Neuronal stem cell (in vitro differentiated cells): ENCODE results near the gene POLR3A.

Experiments used
- DNase-seq: peaks from one replicate; pipeline ENCODE4 v3.0.0-alpha.2; 2013; ENCODE audit warnings: low spot score
- H2AFZ ChIP-seq: one replicate; pipeline ENCODE4 v1.6.1; 2013; ENCODE audit warnings: mild to moderate bottlenecking, low read length, inconsistent platforms
- H2AK5ac ChIP-seq: 2 replicates; pipeline ENCODE4 v1.6.1; 2013; ENCODE audit warnings: low read depth, mild to moderate bottlenecking, inconsistent platforms, low read length, moderate library complexity, mixed read lengths
- H2BK120ac ChIP-seq: 2 replicates; pipeline ENCODE4 v1.6.1; 2013; ENCODE audit warnings: low read depth, mild to moderate bottlenecking, inconsistent platforms, low read length, moderate library complexity, mixed read lengths
- H2BK12ac ChIP-seq: one replicate; pipeline ENCODE4 v1.6.1; 2013; ENCODE audit warnings: low read length, inconsistent platforms
- H2BK15ac ChIP-seq: 2 replicates; pipeline ENCODE4 v1.6.1; 2013; ENCODE audit warnings: mild to moderate bottlenecking, low read length, inconsistent platforms, mixed read lengths
- H2BK5ac ChIP-seq: one replicate; pipeline ENCODE4 v1.6.1; 2013; ENCODE audit warnings: inconsistent platforms, mild to moderate bottlenecking, low read length, moderate library complexity
- H3K14ac ChIP-seq: one replicate; pipeline ENCODE4 v1.6.1; 2013; ENCODE audit warnings: low read length, inconsistent platforms
- H3K18ac ChIP-seq: 2 replicates; pipeline ENCODE4 v1.6.1; 2013; ENCODE audit warnings: low read length, inconsistent platforms
- H3K23ac ChIP-seq: 2 replicates; pipeline ENCODE4 v1.6.1; 2013; ENCODE audit warnings: low read depth, mild to moderate bottlenecking, mixed read lengths, low read length, inconsistent platforms; ENCODE audit not compliant: poor library complexity
- H3K27ac ChIP-seq: replicated peaks from 3 replicates; pipeline ENCODE4 v1.5.1; 2013; ENCODE audit warnings: low read length, inconsistent platforms
- H3K27me3 ChIP-seq, 3 experiments: 2 replicates each; pipeline ENCODE4 v1.6.1; 2013; ENCODE audit warnings: low read length in 3 of 3, mild to moderate bottlenecking in 2 of 3, inconsistent platforms in 1 of 3, low read depth in 1 of 3, mixed read lengths in 1 of 3, moderate library complexity in 1 of 3; ENCODE audit not compliant: control insufficient read depth in 3 of 3, insufficient read depth in 3 of 3
- H3K36me3 ChIP-seq, 2 donors: replicated peaks in 1 of 2; 2 replicates each; pipeline ENCODE4 v1.6.1; 2013; ENCODE audit warnings: low read length in 2 of 2; ENCODE audit not compliant: control insufficient read depth in 2 of 2, insufficient read depth in 2 of 2
- H3K4ac ChIP-seq: 2 replicates; pipeline ENCODE4 v1.6.1; 2013; ENCODE audit warnings: inconsistent platforms, mild to moderate bottlenecking, low read length, moderate library complexity
- H3K4me1 ChIP-seq, 2 donors: 1 replicate in 1 of 2; 2 replicates in 1 of 2; pipeline ENCODE4 v1.6.1; 2013; ENCODE audit warnings: low read length in 2 of 2, low read depth in 1 of 2; ENCODE audit not compliant: control insufficient read depth in 2 of 2, insufficient read depth in 1 of 2
- H3K4me2 ChIP-seq: one replicate; pipeline ENCODE4 v1.6.1; 2013; ENCODE audit warnings: mild to moderate bottlenecking, low read length, inconsistent platforms; ENCODE audit not compliant: insufficient read depth, poor library complexity, severe bottlenecking
- H3K4me3 ChIP-seq, 2 donors: 2 replicates each; pipeline ENCODE4 v1.5.1; 2013; ENCODE audit warnings: low read length in 2 of 2, mild to moderate bottlenecking in 2 of 2, inconsistent platforms in 1 of 2, moderate library complexity in 1 of 2
- H3K79me1 ChIP-seq: one replicate; pipeline ENCODE4 v1.6.1; 2013; ENCODE audit warnings: low read depth, mild to moderate bottlenecking, inconsistent platforms, low read length, moderate library complexity
- H3K9ac ChIP-seq: one replicate; pipeline ENCODE4 v1.6.1; 2013; ENCODE audit warnings: mild to moderate bottlenecking, low read depth, low read length, inconsistent platforms; ENCODE audit not compliant: poor library complexity
- H3K9me3 ChIP-seq, 2 donors: replicated peaks in 1 of 2; 2 replicates each; pipeline versions ENCODE3 to v1.6.1; 2013; ENCODE audit warnings: low read length in 2 of 2, mild to moderate bottlenecking in 2 of 2, inconsistent platforms in 1 of 2, low read depth in 1 of 2, mixed read lengths in 1 of 2, moderate library complexity in 1 of 2; ENCODE audit not compliant: control insufficient read depth in 2 of 2, insufficient read depth in 1 of 2
- H4K8ac ChIP-seq: one replicate; pipeline ENCODE4 v1.6.1; 2013; ENCODE audit warnings: low read depth, mild to moderate bottlenecking, inconsistent platforms, low read length, moderate library complexity
- H4K91ac ChIP-seq: one replicate; pipeline ENCODE4 v1.6.1; 2013; ENCODE audit warnings: low read length, low read depth, mild to moderate bottlenecking, inconsistent platforms; ENCODE audit not compliant: poor library complexity
- WGBS, 2 donors: extraction: QIAGEN DNeasy Blood & Tissue Kit; methylation state at CpG; one replicate each; pipeline ENCODE4 v1.1.7; 2013; ENCODE audit warnings: missing lambda C conversion rate in 2 of 2, mixed read lengths in 1 of 2; ENCODE audit not compliant: insufficient read length in 2 of 2, insufficient replicate concordance in 1 of 2; ENCODE audit errors: extremely low coverage in 2 of 2; 5-methylcytosine and 5-hydroxymethylcytosine counted together

The POLR3A gene

GRCh38 chr10:77960829-77961329, 68.4 kb downstream of the POLR3A start:
- H3K79me1 ChIP-seq, result no peaks in the 10 kb centered on the region
- no peak overlapping the region for H2BK15ac ChIP-seq
- WGBS, 2 donors, result no CpG with 5 or more reads among the region's 6 CpGs
- H2AFZ ChIP-seq, result no peak overlapping the region
- H4K8ac ChIP-seq, result no peak overlapping the region
- no peak overlapping the region for H2AK5ac ChIP-seq
- peaks cover 2 to 4% of the 10 kb centered on the region in 2 donors for H3K4me1 ChIP-seq
- H3K18ac ChIP-seq, result no peak overlapping the region
- DNase-seq, result no peak
- no peak overlapping the region for H2BK5ac ChIP-seq
- H3K36me3 ChIP-seq, result no peaks in the 10 kb centered on the region
- no peak overlapping the region for H2BK12ac ChIP-seq
- H3K9ac ChIP-seq, result no peak overlapping the region
- no peak overlapping the region for H3K4ac ChIP-seq
- no peak overlapping the region for H2BK120ac ChIP-seq
- H3K27ac ChIP-seq, result no peak overlapping the region
- no peak overlapping the region for H3K4me3 ChIP-seq
- H4K91ac ChIP-seq, result no peak overlapping the region
- H3K14ac ChIP-seq, result no peak overlapping the region
- no peak overlapping the region for H3K4me2 ChIP-seq
- H3K27me3 ChIP-seq, result no peaks in the 10 kb centered on the region
- peaks cover 8 to 16% of the 10 kb centered on the region in 2 donors for H3K9me3 ChIP-seq
- no peak overlapping the region for H3K23ac ChIP-seq

GRCh38 chr10:77959887-77960455, 69.3 kb downstream of the POLR3A start:
- H3K9ac ChIP-seq, result no peak overlapping the region
- H3K27me3 ChIP-seq, result no peaks in the 10 kb centered on the region
- no peaks in the 10 kb centered on the region for H3K36me3 ChIP-seq
- H2AFZ ChIP-seq, result no peak overlapping the region
- H3K23ac ChIP-seq, result no peak overlapping the region
- H3K4me3 ChIP-seq, result no peak overlapping the region
- no peak overlapping the region for H3K14ac ChIP-seq
- no peak overlapping the region for H2BK5ac ChIP-seq
- no peak overlapping the region for H2BK12ac ChIP-seq
- no peak for DNase-seq
- no peak overlapping the region for H2BK15ac ChIP-seq
- no peak overlapping the region for H2BK120ac ChIP-seq
- no peak overlapping the region for H3K4ac ChIP-seq
- H3K4me2 ChIP-seq, result no peak overlapping the region
- H4K91ac ChIP-seq, result no peak overlapping the region
- no peak overlapping the region for H4K8ac ChIP-seq
- H3K4me1 ChIP-seq, result peaks cover 2 to 4% of the 10 kb centered on the region in 2 donors
- no peak overlapping the region for H2AK5ac ChIP-seq
- no peak overlapping the region for H3K27ac ChIP-seq
- H3K9me3 ChIP-seq, result peaks cover 8 to 13% of the 10 kb centered on the region in 2 donors
- no peaks in the 10 kb centered on the region for H3K79me1 ChIP-seq
- WGBS, 2 donors, result no CpG with 5 or more reads among the region's 8 CpGs
- no peak overlapping the region for H3K18ac ChIP-seq

- no peak overlapping the region for H4K8ac ChIP-seq
- H3K9ac ChIP-seq, result no peak overlapping the region
- no peaks in the 10 kb centered on the region for H3K36me3 ChIP-seq
- H3K4me2 ChIP-seq, result no peak overlapping the region
- peaks cover 8 to 10% of the 10 kb centered on the region in 2 donors for H3K9me3 ChIP-seq
- DNase-seq, result no peak
- H3K23ac ChIP-seq, result no peak overlapping the region
- no peak overlapping the region for H2AFZ ChIP-seq
- no peak overlapping the region for H2BK15ac ChIP-seq
- H2BK12ac ChIP-seq, result no peak overlapping the region
- no peaks in the 10 kb centered on the region for H3K27me3 ChIP-seq
- WGBS, 2 donors, result no CpG with 5 or more reads among the region's 4 CpGs
- H3K18ac ChIP-seq, result peak overlapping the region; percentile 19
- H4K91ac ChIP-seq, result no peak overlapping the region
- no peak overlapping the region for H3K27ac ChIP-seq
- no peak overlapping the region for H2BK5ac ChIP-seq
- peaks cover 2 to 4% of the 10 kb centered on the region in 2 donors for H3K4me1 ChIP-seq
- H3K79me1 ChIP-seq, result no peaks in the 10 kb centered on the region
- no peak overlapping the region for H3K14ac ChIP-seq
- H2AK5ac ChIP-seq, result no peak overlapping the region
- H2BK120ac ChIP-seq, result no peak overlapping the region
- H3K4me3 ChIP-seq, result no peak overlapping the region
- H3K4ac ChIP-seq, result no peak overlapping the region
Observed at GRCh38 chr10:77959384-77959783, 69.9 kb downstream of the POLR3A start.

GRCh38 chr10:77955136-77955535, 74.2 kb downstream of the POLR3A start:
- H3K23ac ChIP-seq, result no peak overlapping the region
- no CpG with 5 or more reads among the region's 1 CpG for WGBS, 2 donors
- no peak for DNase-seq
- no peak overlapping the region for H2BK120ac ChIP-seq
- no peaks in the 10 kb centered on the region for H3K79me1 ChIP-seq
- no peak overlapping the region for H2AFZ ChIP-seq
- no peaks in the 10 kb centered on the region for H3K36me3 ChIP-seq
- H3K9me3 ChIP-seq, result peaks cover 2 to 12% of the 10 kb centered on the region in 2 donors
- no peak overlapping the region for H4K91ac ChIP-seq
- H3K27ac ChIP-seq, result no peak overlapping the region
- H4K8ac ChIP-seq, result no peak overlapping the region
- H3K4me2 ChIP-seq, result no peak overlapping the region
- H3K18ac ChIP-seq, result no peak overlapping the region
- H3K4me3 ChIP-seq, result no peak overlapping the region
- no peak overlapping the region for H2BK12ac ChIP-seq
- H2BK15ac ChIP-seq, result no peak overlapping the region
- no peak overlapping the region for H2BK5ac ChIP-seq
- H2AK5ac ChIP-seq, result no peak overlapping the region
- H3K4ac ChIP-seq, result no peak overlapping the region
- H3K4me1 ChIP-seq, result no peaks in the 10 kb centered on the region
- no peak overlapping the region for H3K9ac ChIP-seq
- no peaks in the 10 kb centered on the region for H3K27me3 ChIP-seq
- H3K14ac ChIP-seq, result no peak overlapping the region
